GM21619 (cell line): ENCODE data around the gene TECPR1.

Experiments
- ATAC-seq: cut with Tn5 transposase; IDR thresholded peaks from one replicate; pipeline ENCODE4 v1.9.1; 2021; ENCODE audit not compliant: unreplicated experiment

The TECPR1 gene

GRCh38 chr7:98196706-98197605, 55.1 kb downstream of the TECPR1 start:
- ATAC-seq, result no peak

- no peak for ATAC-seq
Observed at GRCh38 chr7:98194672-98195457, 57.2 kb downstream of the TECPR1 start.

GRCh38 chr7:98194186-98194585, 57.8 kb downstream of the TECPR1 start:
- no peak for ATAC-seq

DNA sequence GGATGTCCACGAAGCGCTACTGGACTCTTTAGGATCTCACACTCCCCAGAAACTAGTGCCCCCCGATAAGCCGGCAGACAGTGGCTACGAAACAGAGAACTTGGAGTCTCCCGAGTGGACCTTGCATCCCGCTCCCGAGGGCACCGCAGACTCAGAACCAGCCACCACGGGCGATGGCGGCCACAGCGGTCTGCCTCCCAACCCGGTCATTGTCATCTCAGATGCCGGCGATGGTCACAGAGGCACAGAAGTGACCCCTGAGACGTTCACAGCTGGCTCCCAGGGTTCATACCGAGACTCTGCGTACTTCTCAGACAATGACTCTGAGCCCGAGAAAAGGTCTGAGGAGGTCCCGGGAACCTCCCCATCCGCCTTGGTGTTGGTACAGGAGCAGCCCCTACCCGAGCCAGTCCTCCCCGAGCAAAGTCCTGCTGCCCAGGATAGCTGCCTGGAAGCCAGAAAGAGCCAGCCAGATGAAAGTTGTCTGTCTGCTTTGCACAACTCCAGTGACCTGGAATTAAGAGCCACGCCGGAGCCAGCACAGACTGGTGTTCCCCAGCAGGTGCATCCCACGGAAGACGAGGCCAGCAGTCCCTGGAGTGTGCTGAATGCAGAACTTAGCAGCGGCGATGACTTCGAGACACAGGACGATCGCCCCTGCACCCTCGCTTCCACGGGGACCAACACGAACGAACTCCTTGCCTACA, 58.4 kb downstream of the TECPR1 start:
- no peak for ATAC-seq

GRCh38 chr7:98192781-98193457, 59.1 kb downstream of the TECPR1 start:
- no peak for ATAC-seq

- ATAC-seq, result no peak
Observed at GRCh38 chr7:98191668-98192431, 60.2 kb downstream of the TECPR1 start.

DNA sequence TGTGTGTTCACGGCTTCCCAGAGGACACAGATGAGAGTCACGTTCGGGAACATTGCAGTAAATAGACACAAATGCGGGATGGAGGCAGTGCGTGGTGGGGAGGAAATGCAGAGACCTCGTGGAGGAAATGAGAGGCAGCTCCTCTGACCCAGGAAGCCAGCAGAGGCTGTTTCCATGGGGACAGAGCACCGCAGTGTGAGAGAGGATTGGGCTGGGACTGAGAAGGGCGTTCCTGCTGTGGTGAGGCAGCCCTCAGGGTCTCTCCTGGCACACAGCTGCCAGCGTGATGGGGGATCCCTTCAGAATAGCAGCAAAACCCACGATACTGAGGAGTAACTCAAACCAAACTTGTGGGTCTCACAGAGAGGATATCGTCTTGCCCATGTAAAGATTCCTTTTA, 62.5 kb downstream of the TECPR1 start:
- ATAC-seq, result no peak

DNA sequence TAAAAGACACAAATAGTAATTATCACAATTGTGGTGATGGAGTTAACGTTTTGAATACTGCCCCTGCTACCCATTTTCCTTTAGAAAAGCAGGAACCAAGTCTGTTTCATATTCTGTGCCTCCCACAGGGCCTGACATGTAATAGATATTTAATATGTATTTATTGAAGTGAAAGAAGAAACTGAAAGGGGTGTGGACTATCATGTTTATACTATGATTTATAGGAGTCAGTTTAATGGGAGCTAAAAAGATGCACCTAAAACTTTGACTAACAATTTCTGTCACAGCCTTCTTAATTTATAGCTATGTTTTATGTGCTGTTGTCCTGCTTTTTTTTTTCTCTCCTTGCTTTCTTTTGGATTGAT, 64.9 kb downstream of the TECPR1 start:
- ATAC-seq, result no peak

GRCh38 chr7:98186452-98187137, 65.4 kb downstream of the TECPR1 start:
- ATAC-seq, result no peak

GRCh38 chr7:98185101-98185500, 66.9 kb downstream of the TECPR1 start:
- ATAC-seq, result no peak

GRCh38 chr7:98180751-98181150, 71.3 kb downstream of the TECPR1 start:
- no peak for ATAC-seq

- ATAC-seq, result no peak
Observed at GRCh38 chr7:98178762-98179490, 73.1 kb downstream of the TECPR1 start.

GRCh38 chr7:98178321-98178720, 73.7 kb downstream of the TECPR1 start:
- ATAC-seq, result no peak

DNA sequence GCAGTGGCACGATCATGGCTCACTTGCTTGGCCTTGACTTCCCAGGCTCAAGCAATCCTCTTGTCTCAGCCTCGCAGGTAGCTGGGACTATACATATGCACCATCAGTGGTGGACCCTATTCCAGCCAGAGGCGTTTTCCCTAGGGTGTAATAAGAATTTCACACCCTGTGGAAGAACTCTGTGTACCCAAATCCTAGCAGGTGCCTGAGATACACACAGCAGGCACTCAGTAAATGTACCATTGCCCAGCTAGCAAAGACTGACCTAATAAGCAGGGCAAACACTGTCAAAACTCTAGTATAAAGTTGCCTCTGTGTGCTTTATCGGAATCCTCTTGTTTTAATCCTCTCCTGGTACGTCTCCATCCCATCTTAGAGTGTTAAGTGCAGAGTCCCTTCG, 74.5 kb downstream of the TECPR1 start:
- no peak for ATAC-seq

- ATAC-seq, result no peak
Observed at GRCh38 chr7:98175260-98175940, 76.6 kb downstream of the TECPR1 start.

GRCh38 chr7:98174334-98175259, 77.4 kb downstream of the TECPR1 start:
- ATAC-seq, result no peak

DNA sequence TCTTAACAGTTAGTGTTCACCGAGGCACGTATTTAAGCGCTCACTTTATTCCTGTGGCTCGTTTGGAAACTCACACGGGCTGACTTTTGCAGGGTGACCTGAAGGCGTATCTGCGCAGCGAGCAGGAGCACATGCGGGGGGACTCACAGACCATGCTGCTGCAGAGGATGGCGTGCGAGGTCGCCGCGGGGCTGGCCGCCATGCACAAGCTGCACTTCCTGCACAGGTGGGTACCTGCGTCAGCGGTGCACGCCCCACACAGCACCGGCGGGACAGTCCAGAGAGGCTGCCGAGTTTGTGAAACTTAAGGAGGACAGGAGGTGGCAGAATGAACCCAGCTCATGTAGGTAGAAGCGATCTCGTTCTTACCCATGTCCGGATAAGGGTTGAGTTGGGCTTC, 80.6 kb downstream of the TECPR1 start:
- ATAC-seq, result no peak
